ENCODE results near the gene TRAF3.

- TF ChIP-seq CTCF (IDR thresholded peaks at IDR 0.05; ENCODE audit: low read length) (no peak), EZH2 (IDR thresholded peaks at IDR 0.05; ENCODE audit: borderline replicate concordance, low read length) (no peak)
Observed at GRCh38 chr14:102810523-102810922, 33.3 kb downstream of the TRAF3 start.

Measured in OCI-LY1 (cell line).